ENCODE data around the gene MASP1.

Gene MASP1

GRCh38 chr3:187191271-187191670, 100.3 kb downstream of the MASP1 start:
- in situ Hi-C loops (cut with MboI; ENCODE audit: low sequenced_read_pairs), result no loop called here

- in situ Hi-C loops (cut with MboI; ENCODE audit: low sequenced_read_pairs), result no loop called here
Observed at GRCh38 chr3:187188931-187189330, 102.6 kb downstream of the MASP1 start.

- in situ Hi-C loops (cut with MboI; ENCODE audit: low sequenced_read_pairs), result no loop called here
Observed at GRCh38 chr3:187186801-187187421, 104.6 kb downstream of the MASP1 start.

GRCh38 chr3:187186375-187186774, 105.2 kb downstream of the MASP1 start:
- in situ Hi-C loops (cut with MboI; ENCODE audit: low sequenced_read_pairs), result no loop called here

- in situ Hi-C loops (cut with MboI; ENCODE audit: low sequenced_read_pairs), result no loop called here
Observed at GRCh38 chr3:187185759-187186158, 105.8 kb downstream of the MASP1 start.
